K562 (cell line): ENCODE results near the gene ADARB2. TPM values are rescaled to one million over a fixed set of nuclear protein-coding genes. Genes with fewer than 3 reads are reported as not detected.

Experiments used
- ATAC-seq: fragments of 200-7000 bp; cut with Tn5 transposase; 3 replicates; pipeline ENCODE4 v1.9.1; 2020; ENCODE audit warnings: moderate library complexity
- BruUV-seq: library from RNA; stranded (reverse); fragments of 400-500 nt; replicated peaks from 2 replicates; lab custom pipeline; 2021; lab: Mats Ljungman, UMichigan
- CTCF ChIA-PET: fragments of 300-600 bp; formaldehyde crosslinking; extraction: SDS; loops from one replicate; lab custom pipeline; 2021; ENCODE audit warnings: low intra/inter-chr PET ratio; lab: Yijun Ruan, JAX
- POLR2A ChIA-PET: fragments of 300-600, 350-650 bp; sonication (Branson Sonifier 250); formaldehyde crosslinking; extraction: SDS; loops from one replicate; lab custom pipeline; 2021; ENCODE audit warnings: antibody characterized with exemption, inconsistent platforms; lab: Yijun Ruan, JAX
- DNase-seq, 4 experiments: peaks; one replicate each; pipeline versions ENCODE4 v3.0.0 to v3.0.0-alpha.2; 2011 to 2018; ENCODE audit warnings: low spot score in 3 of 4, mixed read lengths in 3 of 4; ENCODE audit errors: extremely low read depth in 1 of 4
- FAIRE-seq: peaks from 2 replicates; lab custom pipeline; 2011; peaks lifted over from hg19 to GRCh38; lab: Jason Lieb, UNC
- H2AFZ ChIP-seq: 2 replicates; pipeline ENCODE4 v1.6.0; 2011; ENCODE audit warnings: low read depth, low read length, control low read depth, inconsistent platforms
- H3K27ac ChIP-seq: fragments of 200-600 bp; 3 replicates; pipeline ENCODE4 v1.8.0; 2011; ENCODE audit warnings: low read depth, mild to moderate bottlenecking, control low read depth, inconsistent platforms, low read length, moderate library complexity, mixed read lengths; ENCODE audit errors: extremely low read depth
- H3K27me3 ChIP-seq, 2 experiments: fragments of 300-600 bp in 1 of 2; 2 replicates in 1 of 2; 3 replicates in 1 of 2; pipeline versions ENCODE4 v1.6.0 to v1.8.0; 2011; ENCODE audit warnings: inconsistent platforms in 2 of 2, low read length in 2 of 2, mild to moderate bottlenecking in 1 of 2, mixed read lengths in 1 of 2, moderate library complexity in 1 of 2; ENCODE audit not compliant: control insufficient read depth in 2 of 2, insufficient read depth in 2 of 2
- H3K36me3 ChIP-seq: fragments of 300-600 bp; 3 replicates; pipeline ENCODE4 v1.8.0; 2011; ENCODE audit warnings: mild to moderate bottlenecking, low read length, inconsistent platforms; ENCODE audit not compliant: control insufficient read depth, insufficient read depth
- H3K4me1 ChIP-seq, 2 experiments: fragments of 200-600 bp in 1 of 2; replicated peaks in 1 of 2; 2 replicates in 1 of 2; 3 replicates in 1 of 2; pipeline versions ENCODE4 v1.5.1 to v1.8.0; 2011; ENCODE audit warnings: inconsistent platforms in 2 of 2, low read length in 2 of 2, mild to moderate bottlenecking in 1 of 2, mixed read lengths in 1 of 2, moderate library complexity in 1 of 2; ENCODE audit not compliant: control insufficient read depth in 2 of 2, insufficient read depth in 2 of 2
- H3K4me2 ChIP-seq: 2 replicates; pipeline ENCODE4 v1.6.1; 2011; ENCODE audit warnings: low read length, control low read depth, inconsistent platforms, mixed read lengths; ENCODE audit not compliant: insufficient read depth
- H3K4me3 ChIP-seq: fragments of 200-600 bp; sonication (generic), shearing (Covaris generic); 2 replicates; pipeline ENCODE4 v1.5.1; 2016; ENCODE audit warnings: control low read depth, inconsistent platforms
- H3K79me2 ChIP-seq: fragments of 200-600 bp; 3 replicates; pipeline ENCODE4 v1.8.0; 2011; ENCODE audit warnings: low read length, inconsistent platforms; ENCODE audit not compliant: control insufficient read depth, insufficient read depth
- H3K9ac ChIP-seq, 2 experiments: 2 replicates each; pipeline versions ENCODE4 v1.6.0 to v1.6.1; 2011; ENCODE audit warnings: low read depth in 2 of 2, low read length in 2 of 2, control low read depth in 1 of 2, inconsistent platforms in 1 of 2, mild to moderate bottlenecking in 1 of 2, mixed read lengths in 1 of 2; ENCODE audit not compliant: insufficient read depth in 1 of 2
- H3K9me1 ChIP-seq: one replicate; pipeline ENCODE4 v1.6.0; 2011; ENCODE audit warnings: inconsistent platforms, mild to moderate bottlenecking, low read length, moderate library complexity; ENCODE audit not compliant: control insufficient read depth, insufficient read depth
- H3K9me3 ChIP-seq: replicated peaks from 2 replicates; pipeline ENCODE4 v1.5.1; 2011; ENCODE audit warnings: low read depth, low read length, inconsistent platforms; ENCODE audit not compliant: control insufficient read depth, insufficient read depth
- H4K20me1 ChIP-seq: replicated peaks from 2 replicates; pipeline ENCODE4 v1.6.1; 2011; ENCODE audit warnings: low read length, inconsistent platforms, mixed read lengths; ENCODE audit not compliant: control insufficient read depth, insufficient read depth
- AFF1 ChIP-seq, 2 experiments: fragments of 450-650 bp; IDR thresholded peaks; 2 replicates each; pipeline ENCODE4 v1.6.1; 2018; ENCODE audit warnings: mild to moderate bottlenecking in 2 of 2, low read depth in 1 of 2; ENCODE audit not compliant: partially characterized antibody in 2 of 2
- BRD9 ChIP-seq: fragments of 450-650 bp; IDR thresholded peaks from 2 replicates; pipeline ENCODE4 v1.6.1; 2018; ENCODE audit warnings: low read depth; ENCODE audit not compliant: partially characterized antibody
- CBFB ChIP-seq: sonication (generic); formaldehyde crosslinking; IDR thresholded peaks from 2 replicates; pipeline ENCODE4 v1.4.0; 2020; ENCODE audit warnings: mild to moderate bottlenecking, missing genetic modification reagents
- CBX2 ChIP-seq: fragments of 200-600 bp; sonication (generic); IDR thresholded peaks from one replicate; pipeline ENCODE4 v1.6.1; 2012; ENCODE audit warnings: mild to moderate bottlenecking, low read length, inconsistent platforms; ENCODE audit not compliant: insufficient read depth, poor library complexity, severe bottlenecking
- CREBBP ChIP-seq: IDR thresholded peaks from one replicate; pipeline ENCODE4 v1.6.1; 2012; ENCODE audit warnings: low read depth, mild to moderate bottlenecking, control low read depth, inconsistent platforms, low read length
- PPARD ChIP-seq: fragments of 250-450 bp; sonication (Bioruptor Pico); IDR thresholded peaks from 2 replicates; pipeline ENCODE4 v1.8.0; 2022; ENCODE audit warnings: inconsistent platforms, mild to moderate bottlenecking, moderate library complexity
- YY1 ChIP-seq, 3 experiments: IDR thresholded peaks; 2 replicates each; pipeline ENCODE4 v1.6.1; 2011; ENCODE audit warnings: low read length in 2 of 3, mild to moderate bottlenecking in 2 of 3, moderate library complexity in 2 of 3, borderline replicate concordance in 1 of 3, control low read depth in 1 of 3, low read depth in 1 of 3; ENCODE audit not compliant: insufficient read depth in 3 of 3, insufficient replicate concordance in 2 of 3, control insufficient read depth in 1 of 3, insufficient read length in 1 of 3; ENCODE audit errors: extremely low read depth in 1 of 3
- ZBTB1 ChIP-seq: sonication (generic); formaldehyde crosslinking; IDR thresholded peaks from 2 replicates; pipeline ENCODE4 v1.8.1; 2023; ENCODE audit warnings: missing genetic modification reagents, low read depth, mild to moderate bottlenecking, borderline replicate concordance
- ZNF436 ChIP-seq: fragments of 250-450, 450-650 bp; sonication (Bioruptor Pico); formaldehyde crosslinking; IDR thresholded peaks from 2 replicates; pipeline ENCODE4 v1.7.0; 2020; ENCODE audit warnings: mild to moderate bottlenecking
- WGBS: fragments of 100-300 bp; shearing (Covaris generic); methylation state at CpG from one replicate; pipeline ENCODE4 v1.1.6; 2016; ENCODE audit warnings: low coverage, mixed read lengths; ENCODE audit not compliant: insufficient coverage; ENCODE audit errors: missing lambda C conversion rate; 5-methylcytosine and 5-hydroxymethylcytosine counted together
- in situ Hi-C: fragments of 300-500 bp; cut with MboI; formaldehyde crosslinking; loops from 4 replicates; pipeline ENCODE4 v1.15.0; 2018; ENCODE audit warnings: inconsistent platforms, mixed read lengths
- intact Hi-C: fragments of 100-400 bp; cut with micrococcal nuclease; formaldehyde crosslinking; loops from 2 replicates; pipeline ENCODE4 v1.14.2; 2022
- polyA plus RNA-seq, 8 experiments: library from polyadenylated mRNA; depleted of rRNA in 4 of 8; stranded (reverse) in 5 of 8; unstranded in 3 of 8; fragments of >200 nt; fragmentation: Nextera tagmentation in 2 of 8; fragmentation: Illumina TruSeq in 1 of 8; extraction: Ambion mirVana in 2 of 8; extraction: Trizol in 1 of 8; gene quantifications; 2 replicates each; pipeline versions ENCODE4 v1.2.1 to v1.2.3, GENCODE V29; 2011 to 2014; ENCODE audit warnings: inconsistent platforms in 1 of 8, missing spikeins in 1 of 8
- total RNA-seq, 7 experiments: library from RNA; depleted of rRNA in 6 of 7; stranded (reverse); fragments of >200 nt in 6 of 7; fragmentation: Illumina TruSeq in 2 of 7; extraction: Trizol in 2 of 7; gene quantifications; 2 replicates each; pipeline versions ENCODE4 v1.2.1 to v1.2.3, GENCODE V29; 2011 to 2021; ENCODE audit warnings: low replicate concordance in 1 of 7
- TF ChIP-seq, protein P1 (sequence below): sonication (generic); formaldehyde crosslinking; IDR thresholded peaks from 2 replicates; pipeline ENCODE4 v1.8.1; 2023; ENCODE audit warnings: missing genetic modification reagents, mild to moderate bottlenecking, borderline replicate concordance

Gene ADARB2
- total and polyA plus RNA-seq, 9 of the 15 experiments (the other 6 are each of a cell fraction or from before 2014, with no cell fraction given) = not detected

DNA sequence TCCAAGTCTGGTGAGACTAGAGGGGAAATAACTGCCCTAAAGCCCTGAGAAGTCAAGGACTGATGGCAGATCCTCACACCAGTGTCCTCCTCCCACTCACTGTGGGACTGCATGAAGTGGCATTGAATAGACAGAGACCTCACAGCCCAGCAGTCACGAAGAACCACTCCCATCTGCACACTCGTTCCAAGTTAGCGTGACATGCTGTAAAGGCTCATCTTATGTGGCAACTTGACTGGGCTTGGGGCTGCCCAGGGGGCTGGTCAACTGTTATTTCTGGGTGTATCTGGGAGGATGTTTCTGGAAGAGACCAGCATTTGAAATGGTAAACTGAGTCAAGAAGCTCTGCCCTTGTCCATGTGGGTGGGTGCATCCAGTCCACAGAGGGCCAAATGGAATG lies 104.7 kb downstream of the ADARB2 start (continued):
- TF ChIP-seq AFF1 (IDR thresholded peaks at IDR 0.05; ENCODE audit: low read depth in 1 of 2, partially characterized antibody in 2 of 2) (no peak), PPARD (CRISPR knock-in tag) (no peak), ZBTB1 (CRISPR knock-in tag) (no peak), CREBBP (no peak), CBX2 (no peak), CBFB (no peak)

GRCh38 chr10:1632141-1632540 lies 105.2 kb downstream of the ADARB2 start:
- POLR2A ChIA-PET = interaction anchor here (0.5 kb wide), 1 partner anchor 50 kb away, joined by 3 read pairs; no protein-coding TSS in a partner anchor
- TF ChIP-seq ZNF436 (CRISPR knock-in tag) (no peak), BRD9 (no peak), YY1 (IDR thresholded peaks at IDR 0.05; ENCODE audit: borderline replicate concordance in 1 of 3, control insufficient read depth in 1 of 3, extremely low read depth in 1 of 3, insufficient read depth in 3 of 3, insufficient read length in 1 of 3, insufficient replicate concordance in 2 of 3, low read depth in 1 of 3, low read length in 2 of 3) (no peak)
- TF ChIP-seq, protein P1, sequence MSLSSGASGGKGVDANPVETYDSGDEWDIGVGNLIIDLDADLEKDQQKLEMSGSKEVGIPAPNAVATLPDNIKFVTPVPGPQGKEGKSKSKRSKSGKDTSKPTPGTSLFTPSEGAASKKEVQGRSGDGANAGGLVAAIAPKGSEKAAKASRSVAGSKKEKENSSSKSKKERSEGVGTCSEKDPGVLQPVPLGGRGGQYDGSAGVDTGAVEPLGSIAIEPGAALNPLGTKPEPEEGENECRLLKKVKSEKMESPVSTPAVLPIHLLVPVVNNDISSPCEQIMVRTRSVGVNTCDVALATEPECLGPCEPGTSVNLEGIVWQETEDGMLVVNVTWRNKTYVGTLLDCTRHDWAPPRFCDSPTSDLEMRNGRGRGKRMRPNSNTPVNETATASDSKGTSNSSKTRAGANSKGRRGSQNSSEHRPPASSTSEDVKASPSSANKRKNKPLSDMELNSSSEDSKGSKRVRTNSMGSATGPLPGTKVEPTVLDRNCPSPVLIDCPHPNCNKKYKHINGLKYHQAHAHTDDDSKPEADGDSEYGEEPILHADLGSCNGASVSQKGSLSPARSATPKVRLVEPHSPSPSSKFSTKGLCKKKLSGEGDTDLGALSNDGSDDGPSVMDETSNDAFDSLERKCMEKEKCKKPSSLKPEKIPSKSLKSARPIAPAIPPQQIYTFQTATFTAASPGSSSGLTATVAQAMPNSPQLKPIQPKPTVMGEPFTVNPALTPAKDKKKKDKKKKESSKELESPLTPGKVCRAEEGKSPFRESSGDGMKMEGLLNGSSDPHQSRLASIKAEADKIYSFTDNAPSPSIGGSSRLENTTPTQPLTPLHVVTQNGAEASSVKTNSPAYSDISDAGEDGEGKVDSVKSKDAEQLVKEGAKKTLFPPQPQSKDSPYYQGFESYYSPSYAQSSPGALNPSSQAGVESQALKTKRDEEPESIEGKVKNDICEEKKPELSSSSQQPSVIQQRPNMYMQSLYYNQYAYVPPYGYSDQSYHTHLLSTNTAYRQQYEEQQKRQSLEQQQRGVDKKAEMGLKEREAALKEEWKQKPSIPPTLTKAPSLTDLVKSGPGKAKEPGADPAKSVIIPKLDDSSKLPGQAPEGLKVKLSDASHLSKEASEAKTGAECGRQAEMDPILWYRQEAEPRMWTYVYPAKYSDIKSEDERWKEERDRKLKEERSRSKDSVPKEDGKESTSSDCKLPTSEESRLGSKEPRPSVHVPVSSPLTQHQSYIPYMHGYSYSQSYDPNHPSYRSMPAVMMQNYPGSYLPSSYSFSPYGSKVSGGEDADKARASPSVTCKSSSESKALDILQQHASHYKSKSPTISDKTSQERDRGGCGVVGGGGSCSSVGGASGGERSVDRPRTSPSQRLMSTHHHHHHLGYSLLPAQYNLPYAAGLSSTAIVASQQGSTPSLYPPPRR (CRISPR knock-in tag) = no peak

More at GRCh38 chr10:1632141-1632540, 105.2 kb downstream of the ADARB2 start:
- Histone ChIP-seq H3K36me3 (no peaks in the 10 kb centered on the region), H3K4me3 (no peak overlapping the region), H3K4me2 (no peak overlapping the region), H2AFZ (no peak overlapping the region), H4K20me1 (no peaks in the 10 kb centered on the region; the same call in 1 of the 2 replicates), H3K27me3 (peaks cover 9 to 35% of the 10 kb centered on the region in 2 experiments), H3K27ac (no peak overlapping the region), H3K9ac (no peak overlapping the region), H3K9me1 (no peaks in the 10 kb centered on the region), H3K4me1 (no peaks in the 10 kb centered on the region), H3K79me2 (no peaks in the 10 kb centered on the region), H3K9me3 (no peaks in the 10 kb centered on the region)
- BruUV-seq = no TSS peak
- CTCF ChIA-PET = no interaction called here
- intact Hi-C loops (no loop called here), in situ Hi-C loops (no loop called here)
- ATAC-seq = no peak
- no peak for FAIRE-seq
- no peak for DNase-seq
- 17% methylated on average over 3 of the region's 3 CpGs for WGBS
